ENCODE results near the gene DLGAP3.

DLGAP3 gene

DNA sequence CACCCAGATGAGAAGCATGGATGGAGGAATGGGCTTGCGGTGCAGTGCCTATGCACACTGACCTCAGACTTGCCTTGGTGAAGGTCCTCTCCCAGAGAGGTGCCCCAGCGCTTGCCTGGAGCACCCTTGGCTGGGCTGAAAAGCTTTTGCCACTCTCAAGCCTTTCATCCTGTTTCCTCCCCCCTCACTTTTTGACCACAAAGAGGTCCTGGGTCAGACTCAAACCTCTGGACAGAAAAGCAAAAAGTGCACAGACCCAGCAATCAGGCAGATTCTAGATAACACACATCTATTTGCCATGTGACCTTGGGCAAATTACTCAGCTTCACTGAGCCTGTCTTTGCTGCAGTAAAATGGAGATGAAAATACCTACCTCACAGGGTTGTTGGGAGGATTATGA lies 48.4 kb upstream of the DLGAP3 start:
- no peak; the same call in 2 of the 3 replicates for ATAC-seq
- TF ChIP-seq ZNF70 (CRISPR knock-in tag; IDR thresholded peaks at IDR 0.05), result no peak
- TF ChIP-seq, protein P1, sequence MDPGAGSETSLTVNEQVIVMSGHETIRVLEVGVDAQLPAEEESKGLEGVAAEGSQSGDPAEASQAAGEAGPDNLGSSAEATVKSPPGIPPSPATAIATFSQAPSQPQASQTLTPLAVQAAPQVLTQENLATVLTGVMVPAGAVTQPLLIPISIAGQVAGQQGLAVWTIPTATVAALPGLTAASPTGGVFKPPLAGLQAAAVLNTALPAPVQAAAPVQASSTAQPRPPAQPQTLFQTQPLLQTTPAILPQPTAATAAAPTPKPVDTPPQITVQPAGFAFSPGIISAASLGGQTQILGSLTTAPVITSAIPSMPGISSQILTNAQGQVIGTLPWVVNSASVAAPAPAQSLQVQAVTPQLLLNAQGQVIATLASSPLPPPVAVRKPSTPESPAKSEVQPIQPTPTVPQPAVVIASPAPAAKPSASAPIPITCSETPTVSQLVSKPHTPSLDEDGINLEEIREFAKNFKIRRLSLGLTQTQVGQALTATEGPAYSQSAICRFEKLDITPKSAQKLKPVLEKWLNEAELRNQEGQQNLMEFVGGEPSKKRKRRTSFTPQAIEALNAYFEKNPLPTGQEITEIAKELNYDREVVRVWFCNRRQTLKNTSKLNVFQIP (CRISPR knock-in tag; IDR thresholded peaks at IDR 0.05; ENCODE audit: borderline replicate concordance, low read depth), result no peak
- TF ChIP-seq ZFP30 (CRISPR knock-in tag; IDR thresholded peaks at IDR 0.05), result no peak
- TF ChIP-seq PPARA (CRISPR knock-in tag; IDR thresholded peaks at IDR 0.05; ENCODE audit: borderline replicate concordance), result no peak
- TF ChIP-seq ARNTL (CRISPR knock-in tag; IDR thresholded peaks at IDR 0.05; ENCODE audit: borderline replicate concordance, low read depth), result no peak
- TF ChIP-seq BACH2 (CRISPR knock-in tag; IDR thresholded peaks at IDR 0.05; ENCODE audit: borderline replicate concordance), result no peak
- no peak for TF ChIP-seq SNAI2 (CRISPR knock-in tag; IDR thresholded peaks at IDR 0.05)
- TF ChIP-seq, protein P2, sequence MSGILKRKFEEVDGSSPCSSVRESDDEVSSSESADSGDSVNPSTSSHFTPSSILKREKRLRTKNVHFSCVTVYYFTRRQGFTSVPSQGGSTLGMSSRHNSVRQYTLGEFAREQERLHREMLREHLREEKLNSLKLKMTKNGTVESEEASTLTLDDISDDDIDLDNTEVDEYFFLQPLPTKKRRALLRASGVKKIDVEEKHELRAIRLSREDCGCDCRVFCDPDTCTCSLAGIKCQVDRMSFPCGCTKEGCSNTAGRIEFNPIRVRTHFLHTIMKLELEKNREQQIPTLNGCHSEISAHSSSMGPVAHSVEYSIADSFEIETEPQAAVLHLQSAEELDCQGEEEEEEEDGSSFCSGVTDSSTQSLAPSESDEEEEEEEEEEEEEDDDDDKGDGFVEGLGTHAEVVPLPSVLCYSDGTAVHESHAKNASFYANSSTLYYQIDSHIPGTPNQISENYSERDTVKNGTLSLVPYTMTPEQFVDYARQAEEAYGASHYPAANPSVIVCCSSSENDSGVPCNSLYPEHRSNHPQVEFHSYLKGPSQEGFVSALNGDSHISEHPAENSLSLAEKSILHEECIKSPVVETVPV (CRISPR knock-in tag; IDR thresholded peaks at IDR 0.05), result no peak
- TF ChIP-seq, protein P3, sequence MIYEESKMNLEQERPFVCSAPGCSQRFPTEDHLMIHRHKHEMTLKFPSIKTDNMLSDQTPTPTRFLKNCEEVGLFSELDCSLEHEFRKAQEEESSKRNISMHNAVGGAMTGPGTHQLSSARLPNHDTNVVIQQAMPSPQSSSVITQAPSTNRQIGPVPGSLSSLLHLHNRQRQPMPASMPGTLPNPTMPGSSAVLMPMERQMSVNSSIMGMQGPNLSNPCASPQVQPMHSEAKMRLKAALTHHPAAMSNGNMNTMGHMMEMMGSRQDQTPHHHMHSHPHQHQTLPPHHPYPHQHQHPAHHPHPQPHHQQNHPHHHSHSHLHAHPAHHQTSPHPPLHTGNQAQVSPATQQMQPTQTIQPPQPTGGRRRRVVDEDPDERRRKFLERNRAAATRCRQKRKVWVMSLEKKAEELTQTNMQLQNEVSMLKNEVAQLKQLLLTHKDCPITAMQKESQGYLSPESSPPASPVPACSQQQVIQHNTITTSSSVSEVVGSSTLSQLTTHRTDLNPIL (CRISPR knock-in tag; IDR thresholded peaks at IDR 0.05; ENCODE audit: low read depth), result no peak
- TF ChIP-seq ESRRG (CRISPR knock-in tag; IDR thresholded peaks at IDR 0.05), result no peak
- TF ChIP-seq ZC3H10 (CRISPR knock-in tag; IDR thresholded peaks at IDR 0.05), result no peak

DNA sequence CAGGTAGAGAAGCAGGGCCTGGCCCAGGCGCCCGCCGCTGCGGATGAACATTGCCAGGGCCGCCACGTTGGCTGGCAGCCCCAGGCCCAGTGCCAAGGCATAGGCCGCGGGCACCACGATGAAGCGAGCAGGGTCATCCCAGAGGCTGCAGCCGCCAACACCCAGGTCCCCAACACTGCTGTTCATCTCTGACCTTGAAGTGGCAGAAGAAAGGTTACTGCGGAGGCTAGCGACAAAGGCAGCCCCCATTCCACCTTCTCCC lies 47.7 kb upstream of the DLGAP3 start:
- TF ChIP-seq GLIS3 (CRISPR knock-in tag; IDR thresholded peaks at IDR 0.05), result no peak
- TF ChIP-seq, protein P1 (CRISPR knock-in tag; IDR thresholded peaks at IDR 0.05; ENCODE audit: borderline replicate concordance, low read depth), result no peak
- TF ChIP-seq, protein P4, sequence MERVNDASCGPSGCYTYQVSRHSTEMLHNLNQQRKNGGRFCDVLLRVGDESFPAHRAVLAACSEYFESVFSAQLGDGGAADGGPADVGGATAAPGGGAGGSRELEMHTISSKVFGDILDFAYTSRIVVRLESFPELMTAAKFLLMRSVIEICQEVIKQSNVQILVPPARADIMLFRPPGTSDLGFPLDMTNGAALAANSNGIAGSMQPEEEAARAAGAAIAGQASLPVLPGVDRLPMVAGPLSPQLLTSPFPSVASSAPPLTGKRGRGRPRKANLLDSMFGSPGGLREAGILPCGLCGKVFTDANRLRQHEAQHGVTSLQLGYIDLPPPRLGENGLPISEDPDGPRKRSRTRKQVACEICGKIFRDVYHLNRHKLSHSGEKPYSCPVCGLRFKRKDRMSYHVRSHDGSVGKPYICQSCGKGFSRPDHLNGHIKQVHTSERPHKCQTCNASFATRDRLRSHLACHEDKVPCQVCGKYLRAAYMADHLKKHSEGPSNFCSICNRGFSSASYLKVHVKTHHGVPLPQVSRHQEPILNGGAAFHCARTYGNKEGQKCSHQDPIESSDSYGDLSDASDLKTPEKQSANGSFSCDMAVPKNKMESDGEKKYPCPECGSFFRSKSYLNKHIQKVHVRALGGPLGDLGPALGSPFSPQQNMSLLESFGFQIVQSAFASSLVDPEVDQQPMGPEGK (CRISPR knock-in tag; IDR thresholded peaks at IDR 0.05; ENCODE audit: borderline replicate concordance), result no peak
- ATAC-seq, result no peak

DNA sequence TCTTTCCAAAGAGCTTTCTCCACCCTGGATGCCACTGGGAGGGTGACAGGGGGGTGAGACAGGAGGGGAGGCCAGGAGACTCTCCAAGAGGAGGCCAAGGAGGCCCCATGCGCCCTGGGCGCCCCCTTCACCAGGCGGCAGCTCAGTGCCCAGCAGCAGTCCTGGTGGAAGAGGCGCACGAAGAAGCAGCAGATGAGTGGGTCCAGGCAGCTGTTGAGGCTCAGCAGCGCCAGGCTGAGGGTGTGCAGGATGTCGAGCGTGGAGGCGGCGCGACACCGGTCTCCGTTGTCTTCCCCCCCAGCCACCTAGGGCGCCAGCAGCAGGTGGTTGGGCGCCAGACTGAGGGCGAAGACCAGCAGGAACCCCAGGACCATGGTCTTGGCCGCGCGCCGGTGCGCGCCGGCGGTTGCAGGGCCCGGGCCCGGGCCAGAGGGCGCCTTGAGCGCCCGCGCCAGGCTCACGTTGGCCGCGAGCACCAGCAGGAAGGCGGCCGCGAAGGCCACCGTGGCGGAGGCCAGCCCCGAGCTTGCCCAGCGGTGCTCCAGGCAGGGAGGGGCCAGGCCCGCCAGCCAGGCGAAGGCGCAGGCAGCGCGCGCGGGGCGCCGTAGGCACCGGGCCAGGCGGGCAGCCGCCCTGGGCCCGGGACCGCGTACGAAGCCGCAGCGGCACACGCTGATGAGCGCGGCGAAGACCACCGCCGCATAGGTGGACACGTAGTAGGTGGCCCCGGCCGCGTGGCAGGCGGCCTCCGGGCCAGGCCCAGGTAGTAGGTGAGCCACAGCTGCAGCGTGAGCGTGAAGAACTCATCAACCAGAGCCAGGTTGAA lies 47.1 kb upstream of the DLGAP3 start:
- no peak for ATAC-seq
- TF ChIP-seq TCF4 (CRISPR knock-in tag; IDR thresholded peaks at IDR 0.05; ENCODE audit: borderline replicate concordance), result no peak
- no peak for TF ChIP-seq ZNF8 (CRISPR knock-in tag; IDR thresholded peaks at IDR 0.05)
- TF ChIP-seq TOX (CRISPR knock-in tag; IDR thresholded peaks at IDR 0.05; ENCODE audit: borderline replicate concordance), result no peak
- no peak for TF ChIP-seq RARB (CRISPR knock-in tag; IDR thresholded peaks at IDR 0.05)
- TF ChIP-seq, protein P5, sequence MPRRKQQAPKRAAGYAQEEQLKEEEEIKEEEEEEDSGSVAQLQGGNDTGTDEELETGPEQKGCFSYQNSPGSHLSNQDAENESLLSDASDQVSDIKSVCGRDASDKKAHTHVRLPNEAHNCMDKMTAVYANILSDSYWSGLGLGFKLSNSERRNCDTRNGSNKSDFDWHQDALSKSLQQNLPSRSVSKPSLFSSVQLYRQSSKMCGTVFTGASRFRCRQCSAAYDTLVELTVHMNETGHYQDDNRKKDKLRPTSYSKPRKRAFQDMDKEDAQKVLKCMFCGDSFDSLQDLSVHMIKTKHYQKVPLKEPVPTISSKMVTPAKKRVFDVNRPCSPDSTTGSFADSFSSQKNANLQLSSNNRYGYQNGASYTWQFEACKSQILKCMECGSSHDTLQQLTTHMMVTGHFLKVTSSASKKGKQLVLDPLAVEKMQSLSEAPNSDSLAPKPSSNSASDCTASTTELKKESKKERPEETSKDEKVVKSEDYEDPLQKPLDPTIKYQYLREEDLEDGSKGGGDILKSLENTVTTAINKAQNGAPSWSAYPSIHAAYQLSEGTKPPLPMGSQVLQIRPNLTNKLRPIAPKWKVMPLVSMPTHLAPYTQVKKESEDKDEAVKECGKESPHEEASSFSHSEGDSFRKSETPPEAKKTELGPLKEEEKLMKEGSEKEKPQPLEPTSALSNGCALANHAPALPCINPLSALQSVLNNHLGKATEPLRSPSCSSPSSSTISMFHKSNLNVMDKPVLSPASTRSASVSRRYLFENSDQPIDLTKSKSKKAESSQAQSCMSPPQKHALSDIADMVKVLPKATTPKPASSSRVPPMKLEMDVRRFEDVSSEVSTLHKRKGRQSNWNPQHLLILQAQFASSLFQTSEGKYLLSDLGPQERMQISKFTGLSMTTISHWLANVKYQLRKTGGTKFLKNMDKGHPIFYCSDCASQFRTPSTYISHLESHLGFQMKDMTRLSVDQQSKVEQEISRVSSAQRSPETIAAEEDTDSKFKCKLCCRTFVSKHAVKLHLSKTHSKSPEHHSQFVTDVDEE (CRISPR knock-in tag; IDR thresholded peaks at IDR 0.05), result no peak
- no peak for TF ChIP-seq ZFP3 (CRISPR knock-in tag; IDR thresholded peaks at IDR 0.05)
- TF ChIP-seq, protein P3 (CRISPR knock-in tag; IDR thresholded peaks at IDR 0.05; ENCODE audit: low read depth), result no peak
- TF ChIP-seq ZC3H10 (CRISPR knock-in tag; IDR thresholded peaks at IDR 0.05), result no peak
- TF ChIP-seq SNAI2 (CRISPR knock-in tag; IDR thresholded peaks at IDR 0.05), result no peak
- TF ChIP-seq, protein P4 (CRISPR knock-in tag; IDR thresholded peaks at IDR 0.05; ENCODE audit: borderline replicate concordance), result no peak
- no peak for TF ChIP-seq ZNF70 (CRISPR knock-in tag; IDR thresholded peaks at IDR 0.05)
- TF ChIP-seq PPARA (CRISPR knock-in tag; IDR thresholded peaks at IDR 0.05; ENCODE audit: borderline replicate concordance), result no peak
- TF ChIP-seq ZFP30 (CRISPR knock-in tag; IDR thresholded peaks at IDR 0.05), result no peak
